Testis (tissue), 3 donors: ENCODE results near the gene C6orf118. TPM values are rescaled to one million over a fixed set of nuclear protein-coding genes. Genes with fewer than 3 reads are reported as not detected.

Source experiments
- DNase-seq: peaks from one replicate; pipeline ENCODE4 v3.0.0-alpha.2; 2019
- H3K27ac ChIP-seq, 2 donors: fragments of 200-600 bp; sonication (generic); one replicate each; pipeline ENCODE4 v1.5.1; 2019
- H3K27me3 ChIP-seq: fragments of 200-600 bp; sonication (generic); one replicate; pipeline ENCODE4 v1.5.1; 2019
- H3K36me3 ChIP-seq: fragments of 200-600 bp; sonication (generic); one replicate; pipeline ENCODE4 v1.5.1; 2017; ENCODE audit warnings: low read depth; ENCODE audit errors: missing control alignments
- H3K4me1 ChIP-seq: fragments of 200-600 bp; sonication (generic); one replicate; pipeline ENCODE4 v1.5.1; 2019
- H3K4me3 ChIP-seq, 2 donors: fragments of 200-600 bp; sonication (generic); one replicate each; pipeline ENCODE4 v1.5.1; 2017 to 2019
- H3K9me3 ChIP-seq: fragments of 200-600 bp; sonication (generic); one replicate; pipeline ENCODE4 v1.5.1; 2017
- CTCF ChIP-seq, 3 experiments: fragments of 450-650 bp in 2 of 3; fragments of 200-600 bp in 1 of 3; sonication (generic) in 1 of 3; IDR thresholded peaks; one replicate each; pipeline ENCODE4 v1.5.1; 2016 to 2019; ENCODE audit warnings: antibody characterized with exemption in 3 of 3, mild to moderate bottlenecking in 2 of 3, moderate library complexity in 1 of 3
- POLR2A ChIP-seq: fragments of 450-650 bp; IDR thresholded peaks from one replicate; pipeline ENCODE4 v1.6.1; 2017; ENCODE audit warnings: antibody characterized with exemption, mild to moderate bottlenecking, moderate library complexity
- WGBS, 2 donors: methylation state at CpG; one replicate each; pipeline ENCODE4 v1.1.5; 2018; 5-methylcytosine and 5-hydroxymethylcytosine counted together
- intact Hi-C: fragments of 100-400 bp; cut with DNase I; formaldehyde crosslinking; loops from one replicate; pipeline ENCODE4 v1.15.1; 2023; ENCODE audit warnings: low total_unique reads
- polyA plus RNA-seq: library from polyadenylated mRNA; stranded (reverse); fragments of 350-450 nt; fragmentation: Illumina TruSeq; extraction: RNeasy Lipid Tissue Mini Kit (QIAGEN cat#74804); gene quantifications from one replicate; pipeline ENCODE4 v1.2.3, GENCODE V29; 2014; ENCODE audit warnings: low read depth, low replicate concordance; ENCODE audit not compliant: insufficient read depth
- total RNA-seq, 2 donors: library from RNA; depleted of rRNA; stranded (reverse); fragments of >200 nt; gene quantifications; one replicate each; pipeline ENCODE4 v1.2.3, GENCODE V29; 2016

C6orf118 gene
- total and polyA plus RNA-seq, 3 donors from 2014 or later: 5.6 to 18.3 (median 16.1) TPM

DNA sequence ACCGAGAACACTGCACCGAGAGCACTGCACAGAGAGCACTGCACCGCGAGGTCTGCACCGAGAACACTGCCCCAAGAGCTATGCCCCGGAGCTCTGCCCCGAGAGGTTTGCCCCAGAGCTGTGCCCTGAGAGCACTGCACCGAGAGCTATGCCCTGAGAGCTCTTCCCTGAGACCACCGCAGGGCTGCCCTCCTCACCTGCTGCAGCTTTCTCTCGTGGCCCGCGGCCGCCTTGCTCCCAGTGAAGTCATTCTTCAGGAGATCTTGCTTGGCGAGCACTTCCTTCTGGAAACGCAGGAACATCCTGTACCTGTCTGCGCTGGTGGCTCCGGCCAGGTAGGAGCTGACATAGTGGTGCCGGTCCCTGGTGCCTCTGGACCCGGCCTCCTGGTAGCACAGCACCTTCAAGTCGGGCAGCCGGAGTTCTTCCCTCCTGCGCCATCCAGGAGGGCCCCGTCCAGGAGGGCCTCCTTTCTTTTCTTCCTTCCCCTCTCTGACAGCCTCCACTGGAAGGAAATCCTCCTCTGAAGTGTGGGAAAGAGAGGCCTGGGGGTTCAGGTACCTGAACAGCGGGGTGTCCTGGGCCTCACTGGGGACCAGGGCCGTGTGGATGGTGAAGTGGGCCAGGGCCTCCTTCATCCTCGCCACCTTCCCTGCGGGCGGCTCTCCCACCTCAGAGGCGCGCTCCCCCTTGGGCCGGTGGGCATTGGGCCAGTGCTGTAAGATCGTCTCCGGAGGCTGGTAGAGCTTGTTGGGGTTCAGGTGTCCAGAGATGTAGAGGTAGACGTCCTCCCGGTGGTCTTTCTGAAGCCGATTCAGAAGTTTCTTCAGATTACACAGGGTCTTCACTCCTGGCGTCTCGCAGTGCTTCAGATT is 7.8 kb downstream of the C6orf118 start:
- H3K4me3 ChIP-seq: no peak overlapping the region
- H3K9me3 ChIP-seq: no peaks in the 10 kb centered on the region
- H3K27ac ChIP-seq: no peak overlapping the region
- intact Hi-C loops: no loop called here
- TF ChIP-seq POLR2A: no peak
- TF ChIP-seq CTCF (IDR thresholded peaks at IDR 0.05): no peak
- H3K27me3 ChIP-seq: no peaks in the 10 kb centered on the region
- no peak for DNase-seq
- no peaks in the 10 kb centered on the region for H3K4me1 ChIP-seq
- 90 to 94% methylated on average over 9 to 38 of the region's 38 CpGs for WGBS, 2 donors
- H3K36me3 ChIP-seq: no peaks in the 10 kb centered on the region

DNA sequence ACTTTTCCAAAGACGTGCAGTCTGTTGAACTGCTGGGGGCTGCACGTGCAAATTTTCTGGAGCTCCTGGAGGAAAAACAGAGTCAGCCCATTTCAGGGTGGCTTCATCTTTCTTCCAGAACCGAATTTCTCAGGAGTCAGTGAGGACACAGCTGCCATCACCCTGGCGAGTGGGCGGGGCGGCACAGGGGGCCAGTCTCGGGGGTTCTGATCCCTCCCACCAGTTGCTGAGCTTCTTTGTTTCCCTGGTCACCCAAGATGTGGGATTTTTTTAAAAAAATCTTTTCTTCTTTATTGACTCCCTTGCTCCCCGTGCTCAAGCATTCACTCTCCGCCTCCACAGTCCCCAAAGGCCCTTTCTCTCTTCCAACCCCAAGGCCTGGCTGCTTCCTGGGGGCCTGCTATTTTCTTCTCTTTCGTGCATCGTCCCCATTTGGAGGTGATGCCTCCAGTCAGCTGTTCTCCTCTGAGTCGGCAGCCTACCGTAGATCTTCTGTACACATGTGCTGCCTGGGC is 8.9 kb downstream of the C6orf118 start:
- WGBS, 2 donors: 53% methylated on average over 13 of the region's 13 CpGs
- H3K27me3 ChIP-seq: no peaks in the 10 kb centered on the region
- no peaks in the 10 kb centered on the region for H3K9me3 ChIP-seq
- TF ChIP-seq POLR2A (no peak), CTCF (IDR thresholded peaks at IDR 0.05) (no peak)
- H3K4me3 ChIP-seq: no peak overlapping the region
- no peak overlapping the region for H3K27ac ChIP-seq
- H3K36me3 ChIP-seq: no peaks in the 10 kb centered on the region
- intact Hi-C loops: no loop called here
- DNase-seq: no peak
- no peaks in the 10 kb centered on the region for H3K4me1 ChIP-seq

- no peak overlapping the region for H3K27ac ChIP-seq
- no peak overlapping the region for H3K4me3 ChIP-seq
- WGBS, 2 donors: 87 to 90% methylated on average over 5 of the region's 5 CpGs
- TF ChIP-seq POLR2A (no peak), CTCF (IDR thresholded peaks at IDR 0.05) (no peak)
- intact Hi-C loops: no loop called here
- H3K36me3 ChIP-seq: no peaks in the 10 kb centered on the region
- no peaks in the 10 kb centered on the region for H3K9me3 ChIP-seq
- H3K27me3 ChIP-seq: no peaks in the 10 kb centered on the region
- no peak for DNase-seq
- no peaks in the 10 kb centered on the region for H3K4me1 ChIP-seq
Observed at GRCh38 chr6:165298875-165299274, 10.5 kb downstream of the C6orf118 start.

DNA sequence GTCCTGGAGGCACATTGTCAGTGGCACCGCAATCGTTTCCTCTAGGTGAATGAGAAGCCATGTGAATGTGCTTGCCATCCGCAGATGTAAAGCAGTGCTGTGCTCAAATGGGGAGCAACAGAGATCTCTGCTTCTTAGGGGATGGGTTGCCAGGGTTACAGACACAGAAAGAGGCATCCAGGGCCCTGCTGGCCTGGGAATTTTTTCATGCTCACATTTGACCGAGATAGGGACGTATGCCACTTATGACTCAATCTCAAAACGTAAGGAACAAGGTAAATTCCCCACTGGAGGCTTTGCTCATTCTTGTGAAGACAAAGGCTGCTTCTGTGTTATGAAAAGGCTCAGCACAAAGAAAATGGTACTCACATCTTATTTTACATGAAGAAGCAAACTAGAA is 11.0 kb downstream of the C6orf118 start:
- Histone ChIP-seq H3K27ac (no peak overlapping the region), H3K36me3 (no peaks in the 10 kb centered on the region), H3K4me3 (no peak overlapping the region), H3K9me3 (no peaks in the 10 kb centered on the region), H3K27me3 (no peaks in the 10 kb centered on the region), H3K4me1 (no peaks in the 10 kb centered on the region)
- intact Hi-C loops: no loop called here
- 84 to 88% methylated on average over 6 of the region's 6 CpGs for WGBS, 2 donors
- DNase-seq: no peak
- TF ChIP-seq POLR2A: no peak

DNA sequence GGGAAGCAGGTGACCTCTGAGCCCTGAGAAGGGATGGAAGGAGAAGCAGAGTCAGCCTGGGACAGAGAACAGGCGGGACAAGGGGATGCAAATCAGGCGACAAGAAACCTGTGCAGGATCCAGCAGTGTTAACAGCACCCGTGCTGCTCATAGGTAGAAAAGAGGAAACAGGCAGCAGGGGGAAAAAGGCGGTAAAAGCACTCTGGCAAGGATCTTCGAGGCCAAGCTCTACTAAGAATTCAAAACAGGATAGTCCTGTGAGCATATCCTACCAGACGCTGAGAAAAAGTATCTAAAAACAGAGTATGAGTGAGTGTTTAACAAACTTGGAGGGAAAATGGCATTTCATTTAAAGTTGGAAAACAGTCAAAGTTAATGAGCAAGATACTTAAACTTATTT is 16.7 kb downstream of the C6orf118 start:
- intact Hi-C loops: no loop called here
- H3K36me3 ChIP-seq: no peaks in the 10 kb centered on the region
- H3K4me1 ChIP-seq: no peaks in the 10 kb centered on the region
- H3K4me3 ChIP-seq: no peak overlapping the region
- no peak for DNase-seq
- TF ChIP-seq POLR2A (no peak), CTCF (IDR thresholded peaks at IDR 0.05) (no peak)
- H3K27me3 ChIP-seq: no peaks in the 10 kb centered on the region
- 84 to 90% methylated on average over 6 of the region's 6 CpGs for WGBS, 2 donors
- H3K9me3 ChIP-seq: no peaks in the 10 kb centered on the region
- no peak overlapping the region for H3K27ac ChIP-seq
